ENCODE measurements around the gene FAM236D.
"Not testable (repeated sequence)": the region's sequence is repeated elsewhere in the genome, so short reads cannot be mapped to it uniquely, and the experiment has no call there.

Gene FAM236D

GRCh38 chrX:72776653-72777466, 31.1 kb downstream of the FAM236D start, which contains the start of gene DMRTC1B:
Gene DMRTC1B, plus strand, starts transcription at chrX:72776890. Its CDS starts 68,246 bp downstream, at chrX:72845136.
- not testable (repeated sequence) for H3K27me3 ChIP-seq (ENCODE audit: control insufficient read depth in 2 of 2, insufficient read depth in 2 of 2, low read length in 2 of 2); H3K4me1 ChIP-seq (ENCODE audit: control insufficient read depth in 2 of 2, insufficient read depth in 2 of 2, low read length in 2 of 2); H3K4me3 ChIP-seq (ENCODE audit: low read length in 2 of 2); H3K9me3 ChIP-seq (ENCODE audit: control insufficient read depth in 2 of 2, low read length in 2 of 2); H3K36me3 ChIP-seq (ENCODE audit: control insufficient read depth in 2 of 2, insufficient read depth in 2 of 2, low read length in 2 of 2); H3K27ac ChIP-seq (ENCODE audit: low read depth in 2 of 2, low read length in 2 of 2); H3K9ac ChIP-seq (ENCODE audit: low read depth in 1 of 2, low read length in 2 of 2)

DNA sequence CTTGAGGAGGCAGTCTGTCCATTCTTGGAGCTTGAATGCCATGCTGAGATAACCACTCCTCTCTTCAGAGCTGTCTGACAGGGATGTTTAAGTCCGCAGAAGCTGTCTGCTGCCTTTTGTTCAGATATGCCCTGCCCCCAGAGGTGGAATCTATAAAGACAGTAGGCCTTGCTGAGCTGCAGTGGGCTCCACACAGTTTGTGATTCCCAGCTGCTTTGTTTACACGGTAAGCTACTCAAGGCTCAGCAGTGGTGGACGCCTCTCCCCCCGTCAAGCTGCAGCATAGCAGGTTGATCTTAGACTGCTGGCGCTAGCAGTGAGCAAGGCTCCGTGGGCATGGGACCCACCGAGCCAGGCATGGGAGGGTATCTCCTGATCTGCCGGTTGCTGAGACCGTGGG, 47.6 kb downstream of the FAM236D start:
- H3K4me3 ChIP-seq (ENCODE audit: low read length in 2 of 2); H3K4me1 ChIP-seq (ENCODE audit: control insufficient read depth in 2 of 2, insufficient read depth in 2 of 2, low read length in 2 of 2); H3K27me3 ChIP-seq (ENCODE audit: control insufficient read depth in 2 of 2, insufficient read depth in 2 of 2, low read length in 2 of 2); H3K36me3 ChIP-seq (ENCODE audit: control insufficient read depth in 2 of 2, insufficient read depth in 2 of 2, low read length in 2 of 2); H3K27ac ChIP-seq (ENCODE audit: low read depth in 2 of 2, low read length in 2 of 2); H3K9ac ChIP-seq (ENCODE audit: low read depth in 1 of 2, low read length in 2 of 2); H3K9me3 ChIP-seq (ENCODE audit: control insufficient read depth in 2 of 2, low read length in 2 of 2): not testable (repeated sequence)

Measured in mucosa of rectum (tissue), 2 donors.